Panc1 (cell line): ENCODE measurements around the gene GM2A. TPM values are rescaled to one million over a fixed set of nuclear protein-coding genes. Genes with fewer than 3 reads are reported as not detected.

Experiments used
- ATAC-seq: fragments of 200-7000 bp; cut with Tn5 transposase; 2 replicates; pipeline ENCODE4 v1.9.1; 2020; ENCODE audit warnings: mild to moderate bottlenecking, moderate library complexity
- BruUV-seq: library from RNA; stranded (reverse); fragments of 400-500 nt; replicated peaks from 2 replicates; lab custom pipeline; 2021; lab: Mats Ljungman, UMichigan
- CTCF ChIA-PET: fragments of 300-600 bp; sonication (Branson Sonifier 250); formaldehyde crosslinking; loops from one replicate; lab custom pipeline; 2022; ENCODE audit warnings: antibody characterized with exemption; lab: Charles Lee
- POLR2A ChIA-PET: fragments of 300-600 bp; sonication (Branson Sonifier 250); formaldehyde crosslinking; loops from one replicate; lab custom pipeline; 2022; ENCODE audit warnings: antibody characterized with exemption; lab: Charles Lee
- DNase-seq: peaks from one replicate; pipeline ENCODE4 v3.0.0-alpha.2; 2010; ENCODE audit warnings: low read depth, low spot score
- H3K27ac ChIP-seq: 2 replicates; pipeline ENCODE4 v1.5.1; 2011; ENCODE audit warnings: mild to moderate bottlenecking, low read length, inconsistent platforms
- H3K27me3 ChIP-seq: fragments of 200-500 bp; sonication (Bioruptor generic); 2 replicates; pipeline ENCODE4 v1.6.0; 2014; ENCODE audit warnings: low read length, inconsistent platforms; ENCODE audit not compliant: control insufficient read depth, insufficient read depth
- H3K36me3 ChIP-seq: fragments of 200-500 bp; sonication (Bioruptor generic); 2 replicates; pipeline ENCODE4 v1.5.1; 2014; ENCODE audit warnings: inconsistent platforms, mild to moderate bottlenecking, low read length, moderate library complexity; ENCODE audit not compliant: control insufficient read depth, insufficient read depth
- H3K4me1 ChIP-seq: 2 replicates; pipeline ENCODE4 v1.5.1; 2011; ENCODE audit warnings: inconsistent platforms, mild to moderate bottlenecking, low read length, moderate library complexity; ENCODE audit not compliant: control insufficient read depth, insufficient read depth
- H3K4me3 ChIP-seq, 2 experiments: 2 replicates each; pipeline ENCODE4 v1.5.1; 2011 to 2012; ENCODE audit warnings: low read depth in 2 of 2, low read length in 2 of 2, mild to moderate bottlenecking in 2 of 2, inconsistent platforms in 1 of 2, moderate library complexity in 1 of 2
- H3K9me3 ChIP-seq: fragments of 200-500 bp; sonication (Bioruptor generic); 2 replicates; pipeline ENCODE4 v1.5.1; 2014; ENCODE audit warnings: low read depth, mild to moderate bottlenecking, inconsistent platforms, low read length, moderate library complexity; ENCODE audit not compliant: control insufficient read depth, insufficient read depth
- POLR2AphosphoS5 ChIP-seq: IDR thresholded peaks from 2 replicates; pipeline ENCODE4 v1.6.1; 2012; ENCODE audit warnings: mild to moderate bottlenecking, low read depth, low read length, moderate library complexity
- SIN3A ChIP-seq: IDR thresholded peaks from 2 replicates; pipeline ENCODE4 v1.6.1; 2012; ENCODE audit warnings: low read depth, mild to moderate bottlenecking, low read length, moderate library complexity, borderline replicate concordance; ENCODE audit not compliant: insufficient read depth
- TCF7L2 ChIP-seq: IDR thresholded peaks from 2 replicates; pipeline ENCODE4 v1.6.1; 2011; ENCODE audit warnings: mild to moderate bottlenecking, low read depth, low read length, inconsistent platforms
- in situ Hi-C: cut with HindIII; loops from 2 replicates; pipeline ENCODE4 v1.10.0; 2016; ENCODE audit warnings: low sequenced_read_pairs, low pct_unique_long_range_greater_than_20kb
- intact Hi-C: fragments of 100-400 bp; cut with micrococcal nuclease; formaldehyde crosslinking; loops from one replicate; pipeline ENCODE4 v1.10.0; 2022; ENCODE audit not compliant: unreplicated experiment
- total RNA-seq: library from RNA; stranded (reverse); gene quantifications from one replicate; pipeline ENCODE4 v1.2.1, GENCODE V29; 2021; ENCODE audit not compliant: unreplicated experiment
- TF ChIP-seq, protein P1 (sequence below): fragments of 450-650 bp; IDR thresholded peaks from 2 replicates; pipeline ENCODE4 v1.5.1; 2017; ENCODE audit warnings: mild to moderate bottlenecking
- TF ChIP-seq, protein P2 (sequence below), 2 experiments: IDR thresholded peaks; 2 replicates each; pipeline ENCODE4 v1.6.1; 2011 to 2012; ENCODE audit warnings: low read depth in 2 of 2, control low read depth in 1 of 2, low read length in 1 of 2, mild to moderate bottlenecking in 1 of 2, moderate library complexity in 1 of 2; ENCODE audit not compliant: insufficient read depth in 1 of 2

GM2A gene
- total RNA-seq, 1 experiment from 2014 or later, result 40.7 TPM

DNA sequence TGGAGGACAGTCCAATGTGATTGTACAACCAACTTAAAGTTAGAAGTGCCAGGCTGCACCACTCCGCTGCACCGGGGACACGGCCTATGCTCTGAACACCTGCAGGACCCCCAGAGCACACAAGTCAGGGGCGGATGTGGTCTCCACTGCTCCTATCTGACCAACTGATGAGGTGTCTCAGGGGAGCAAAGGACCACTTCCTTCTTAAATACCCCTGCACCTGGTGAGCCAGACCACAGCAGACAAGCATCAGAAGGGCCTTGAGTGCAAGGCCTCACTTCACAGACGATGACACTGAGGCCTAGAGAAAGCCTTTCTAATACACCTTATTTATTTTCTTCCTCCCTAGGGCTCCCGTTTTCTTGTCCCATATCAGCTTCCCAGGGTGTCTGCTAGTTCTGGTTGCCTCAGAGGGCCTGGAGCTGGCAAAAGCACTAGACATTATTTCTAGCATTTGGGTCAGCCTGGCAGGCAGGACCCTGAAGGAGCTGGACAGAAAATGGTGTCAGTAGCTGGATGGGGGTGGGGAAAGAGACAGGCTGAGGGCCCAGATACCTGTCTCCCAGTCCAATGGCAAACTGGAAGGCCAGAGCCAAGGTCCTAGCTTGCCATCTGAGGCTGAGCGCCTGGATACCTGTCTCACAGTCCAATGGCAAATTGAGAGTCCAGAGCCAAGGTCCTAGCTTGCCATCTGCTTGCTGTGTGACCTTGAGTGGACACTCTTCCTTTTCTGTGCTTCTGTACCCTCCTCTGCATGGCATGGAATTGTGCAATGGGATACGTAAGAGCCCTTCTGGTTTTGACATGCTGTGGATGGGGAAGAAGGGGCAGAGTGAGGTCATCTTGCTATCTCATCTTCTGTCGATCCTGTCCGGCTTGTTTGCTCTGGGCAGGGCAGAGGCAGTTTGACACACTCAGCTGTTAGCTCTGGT lies 38.1 kb upstream of the GM2A start:
- no peak for ATAC-seq
- Histone ChIP-seq H3K9me3 (no peaks in the 10 kb centered on the region), H3K4me3 (no peak overlapping the region), H3K27ac (no peak overlapping the region), H3K27me3 (no peaks in the 10 kb centered on the region), H3K4me1 (no peaks in the 10 kb centered on the region), H3K36me3 (no peaks in the 10 kb centered on the region)
- DNase-seq, result no peak
- in situ Hi-C loops (no loop called here), intact Hi-C loops (no loop called here)
- ChIA-PET POLR2A (no interaction called here), CTCF (no interaction called here)
- TF ChIP-seq, protein P1, sequence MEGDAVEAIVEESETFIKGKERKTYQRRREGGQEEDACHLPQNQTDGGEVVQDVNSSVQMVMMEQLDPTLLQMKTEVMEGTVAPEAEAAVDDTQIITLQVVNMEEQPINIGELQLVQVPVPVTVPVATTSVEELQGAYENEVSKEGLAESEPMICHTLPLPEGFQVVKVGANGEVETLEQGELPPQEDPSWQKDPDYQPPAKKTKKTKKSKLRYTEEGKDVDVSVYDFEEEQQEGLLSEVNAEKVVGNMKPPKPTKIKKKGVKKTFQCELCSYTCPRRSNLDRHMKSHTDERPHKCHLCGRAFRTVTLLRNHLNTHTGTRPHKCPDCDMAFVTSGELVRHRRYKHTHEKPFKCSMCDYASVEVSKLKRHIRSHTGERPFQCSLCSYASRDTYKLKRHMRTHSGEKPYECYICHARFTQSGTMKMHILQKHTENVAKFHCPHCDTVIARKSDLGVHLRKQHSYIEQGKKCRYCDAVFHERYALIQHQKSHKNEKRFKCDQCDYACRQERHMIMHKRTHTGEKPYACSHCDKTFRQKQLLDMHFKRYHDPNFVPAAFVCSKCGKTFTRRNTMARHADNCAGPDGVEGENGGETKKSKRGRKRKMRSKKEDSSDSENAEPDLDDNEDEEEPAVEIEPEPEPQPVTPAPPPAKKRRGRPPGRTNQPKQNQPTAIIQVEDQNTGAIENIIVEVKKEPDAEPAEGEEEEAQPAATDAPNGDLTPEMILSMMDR, result no peak
- TF ChIP-seq TCF7L2, result no peak
- TF ChIP-seq POLR2AphosphoS5, result no peak
- TF ChIP-seq SIN3A, result no peak
- TF ChIP-seq, protein P2, sequence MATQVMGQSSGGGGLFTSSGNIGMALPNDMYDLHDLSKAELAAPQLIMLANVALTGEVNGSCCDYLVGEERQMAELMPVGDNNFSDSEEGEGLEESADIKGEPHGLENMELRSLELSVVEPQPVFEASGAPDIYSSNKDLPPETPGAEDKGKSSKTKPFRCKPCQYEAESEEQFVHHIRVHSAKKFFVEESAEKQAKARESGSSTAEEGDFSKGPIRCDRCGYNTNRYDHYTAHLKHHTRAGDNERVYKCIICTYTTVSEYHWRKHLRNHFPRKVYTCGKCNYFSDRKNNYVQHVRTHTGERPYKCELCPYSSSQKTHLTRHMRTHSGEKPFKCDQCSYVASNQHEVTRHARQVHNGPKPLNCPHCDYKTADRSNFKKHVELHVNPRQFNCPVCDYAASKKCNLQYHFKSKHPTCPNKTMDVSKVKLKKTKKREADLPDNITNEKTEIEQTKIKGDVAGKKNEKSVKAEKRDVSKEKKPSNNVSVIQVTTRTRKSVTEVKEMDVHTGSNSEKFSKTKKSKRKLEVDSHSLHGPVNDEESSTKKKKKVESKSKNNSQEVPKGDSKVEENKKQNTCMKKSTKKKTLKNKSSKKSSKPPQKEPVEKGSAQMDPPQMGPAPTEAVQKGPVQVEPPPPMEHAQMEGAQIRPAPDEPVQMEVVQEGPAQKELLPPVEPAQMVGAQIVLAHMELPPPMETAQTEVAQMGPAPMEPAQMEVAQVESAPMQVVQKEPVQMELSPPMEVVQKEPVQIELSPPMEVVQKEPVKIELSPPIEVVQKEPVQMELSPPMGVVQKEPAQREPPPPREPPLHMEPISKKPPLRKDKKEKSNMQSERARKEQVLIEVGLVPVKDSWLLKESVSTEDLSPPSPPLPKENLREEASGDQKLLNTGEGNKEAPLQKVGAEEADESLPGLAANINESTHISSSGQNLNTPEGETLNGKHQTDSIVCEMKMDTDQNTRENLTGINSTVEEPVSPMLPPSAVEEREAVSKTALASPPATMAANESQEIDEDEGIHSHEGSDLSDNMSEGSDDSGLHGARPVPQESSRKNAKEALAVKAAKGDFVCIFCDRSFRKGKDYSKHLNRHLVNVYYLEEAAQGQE (IDR thresholded peaks at IDR 0.05; ENCODE audit: insufficient read depth in 1 of 2, low read depth in 2 of 2, low read length in 1 of 2), result no peak
- no TSS peak for BruUV-seq

DNA sequence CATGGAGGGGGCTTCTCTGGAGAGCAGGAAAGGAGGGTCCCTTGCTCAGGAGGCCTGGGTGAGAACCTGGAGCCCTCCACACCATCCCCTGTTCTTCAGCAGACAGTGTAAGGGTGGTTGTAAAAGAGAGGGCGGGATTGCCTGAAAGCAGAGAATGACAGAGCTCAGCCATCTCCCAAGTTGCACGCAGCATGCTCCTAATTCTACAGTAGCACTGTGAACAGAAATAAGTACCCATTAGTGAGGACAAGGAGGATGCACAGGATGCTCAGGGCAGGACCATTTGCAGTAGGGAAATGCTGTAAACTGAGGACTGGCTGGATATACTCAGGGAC lies 37.5 kb upstream of the GM2A start:
- intact Hi-C loops (no loop called here), in situ Hi-C loops (no loop called here)
- Histone ChIP-seq H3K9me3 (no peaks in the 10 kb centered on the region), H3K36me3 (no peaks in the 10 kb centered on the region), H3K4me3 (no peak overlapping the region), H3K27ac (no peak overlapping the region), H3K27me3 (no peaks in the 10 kb centered on the region), H3K4me1 (no peaks in the 10 kb centered on the region)
- BruUV-seq, result no TSS peak
- ATAC-seq, result no peak
- TF ChIP-seq TCF7L2 (no peak), SIN3A (no peak), POLR2AphosphoS5 (no peak)
- TF ChIP-seq, protein P2 (IDR thresholded peaks at IDR 0.05; ENCODE audit: insufficient read depth in 1 of 2, low read depth in 2 of 2, low read length in 1 of 2), result no peak
- TF ChIP-seq, protein P1, result no peak
- POLR2A ChIA-PET, result no interaction called here
- no peak for DNase-seq
- CTCF ChIA-PET, result no interaction called here
